HG03439 (cell line): ENCODE measurements around the gene GCNT1.
"Not testable (repeated sequence)": the region's sequence is repeated elsewhere in the genome, so short reads cannot be mapped to it uniquely, and the experiment has no call there.

Experiments used
- ATAC-seq: cut with Tn5 transposase; IDR thresholded peaks from one replicate; pipeline ENCODE4 v1.9.1; 2021; ENCODE audit warnings: mild to moderate bottlenecking, moderate library complexity; ENCODE audit not compliant: unreplicated experiment

Gene GCNT1

GRCh38 chr9:76479337-76479736 is 20.4 kb downstream of the GCNT1 start:
- ATAC-seq = not testable (repeated sequence)

- no peak for ATAC-seq
Measured at GRCh38 chr9:76486151-76486550, 27.2 kb downstream of the GCNT1 start.

GRCh38 chr9:76490249-76490990 is 31.4 kb downstream of the GCNT1 start:
- ATAC-seq = no peak

- not testable (repeated sequence) for ATAC-seq
Measured at GRCh38 chr9:76491056-76491455, 32.1 kb downstream of the GCNT1 start.

GRCh38 chr9:76493496-76493895 is 34.5 kb downstream of the GCNT1 start:
- not testable (repeated sequence) for ATAC-seq

- no peak for ATAC-seq
Measured at GRCh38 chr9:76500061-76500460, 41.1 kb downstream of the GCNT1 start.

- ATAC-seq = no peak
Measured at GRCh38 chr9:76502746-76503145, 43.8 kb downstream of the GCNT1 start.

- ATAC-seq = no peak
Measured at GRCh38 chr9:76510041-76510440, 51.1 kb downstream of the GCNT1 start.

GRCh38 chr9:76510446-76510845 is 51.5 kb downstream of the GCNT1 start:
- no peak for ATAC-seq

- ATAC-seq = no peak
Measured at GRCh38 chr9:76512826-76513225, 53.8 kb downstream of the GCNT1 start.

- ATAC-seq = no peak
Measured at GRCh38 chr9:76516350-76516749, 57.4 kb downstream of the GCNT1 start.

- ATAC-seq = peak; percentile 54
Measured at GRCh38 chr9:76516871-76517270, 57.9 kb downstream of the GCNT1 start.

GRCh38 chr9:76519075-76519835 is 60.3 kb downstream of the GCNT1 start:
- no peak for ATAC-seq

GRCh38 chr9:76521244-76521681 is 62.3 kb downstream of the GCNT1 start:
- no peak for ATAC-seq

- no peak for ATAC-seq
Measured at GRCh38 chr9:76521906-76522305, 62.9 kb downstream of the GCNT1 start.

- not testable (repeated sequence) for ATAC-seq
Measured at GRCh38 chr9:76523617-76524200, 64.7 kb downstream of the GCNT1 start.

GRCh38 chr9:76525196-76525595 is 66.2 kb downstream of the GCNT1 start:
- no peak for ATAC-seq

- no peak for ATAC-seq
Measured at GRCh38 chr9:76526026-76526425, 67.0 kb downstream of the GCNT1 start.

GRCh38 chr9:76528056-76528455 is 69.1 kb downstream of the GCNT1 start:
- ATAC-seq = no peak

GRCh38 chr9:76528642-76529190 is 69.7 kb downstream of the GCNT1 start:
- ATAC-seq = no peak

GRCh38 chr9:76529653-76530052 is 70.7 kb downstream of the GCNT1 start:
- ATAC-seq = no peak
